MM.1S (cell line): ENCODE results near the gene CRACDL.
"Not testable (repeated sequence)": the region's sequence is repeated elsewhere in the genome, so short reads cannot be mapped to it uniquely, and the experiment has no call there.

ENCODE experiments used
- CTCF ChIP-seq: fragments of 300-600 bp; sonication (generic); IDR thresholded peaks from 2 replicates; pipeline ENCODE4 v1.5.1; 2016; ENCODE audit warnings: antibody characterized with exemption, low read length, mixed read lengths
- EZH2phosphoT487 ChIP-seq: fragments of 300-600 bp; sonication (generic); IDR thresholded peaks from 2 replicates; pipeline ENCODE4 v1.6.1; 2018; ENCODE audit warnings: antibody characterized with exemption, low read length

GRCh38 chr2:98877658-98878057 is 58.4 kb downstream of the CRACDL start:
- not testable (repeated sequence) for TF ChIP-seq CTCF, EZH2phosphoT487
